NCI-H1930 (cell line): Measurements from ENCODE around the gene NETO2.
"Not testable (repeated sequence)": the region's sequence is repeated elsewhere in the genome, so short reads cannot be mapped to it uniquely, and the experiment has no call there.

Source experiments
- DNase-seq, 2 experiments: peaks; one replicate each; lab custom pipeline; 2025; lab: John Stamatoyannopoulos, UW

The NETO2 gene

GRCh38 chr16:47136099-47136842 is 7.5 kb downstream of the NETO2 start:
- DNase-seq: no peak

GRCh38 chr16:47134550-47134949 is 9.2 kb downstream of the NETO2 start:
- DNase-seq: peak; percentile 77 to 88

- no peak for DNase-seq
These were observed 11.4 kb downstream of the NETO2 start for GRCh38 chr16:47132308-47132707.

GRCh38 chr16:47129755-47130435 is 13.8 kb downstream of the NETO2 start:
- no peak for DNase-seq

- no peak for DNase-seq
These were observed 16.2 kb downstream of the NETO2 start for GRCh38 chr16:47127541-47127940.

- DNase-seq: no peak
These were observed 18.0 kb downstream of the NETO2 start for GRCh38 chr16:47125757-47126156.

- no peak for DNase-seq
These were observed 30.6 kb downstream of the NETO2 start for GRCh38 chr16:47113130-47113529.

GRCh38 chr16:47110939-47111338 is 32.8 kb downstream of the NETO2 start:
- no peak for DNase-seq

- no peak for DNase-seq
These were observed 34.4 kb downstream of the NETO2 start for GRCh38 chr16:47109361-47109760.

- not testable (repeated sequence) for DNase-seq
These were observed 40.8 kb downstream of the NETO2 start for GRCh38 chr16:47102921-47103320.

- DNase-seq: not testable (repeated sequence)
These were observed 46.6 kb downstream of the NETO2 start for GRCh38 chr16:47097154-47097553.

GRCh38 chr16:47096297-47096696 is 47.4 kb downstream of the NETO2 start:
- no peak for DNase-seq

- DNase-seq: no peak
These were observed 59.5 kb downstream of the NETO2 start for GRCh38 chr16:47084198-47084597.

- no peak for DNase-seq
These were observed 61.5 kb downstream of the NETO2 start for GRCh38 chr16:47082099-47082865.

- no peak for DNase-seq
These were observed 62.6 kb downstream of the NETO2 start for GRCh38 chr16:47081115-47081514.

GRCh38 chr16:47079860-47080259 is 63.9 kb downstream of the NETO2 start:
- no peak for DNase-seq

- no peak for DNase-seq
These were observed 70.3 kb downstream of the NETO2 start for GRCh38 chr16:47073223-47074155.

GRCh38 chr16:47072158-47072557 is 71.6 kb downstream of the NETO2 start:
- DNase-seq: no peak

- DNase-seq: no peak
These were observed 73.7 kb downstream of the NETO2 start for GRCh38 chr16:47069841-47070584.

GRCh38 chr16:47069313-47069712 is 74.4 kb downstream of the NETO2 start:
- no peak for DNase-seq

- no peak for DNase-seq
These were observed 76.5 kb downstream of the NETO2 start for GRCh38 chr16:47067203-47067602.
